Retinal pigment epithelial cell (primary cell): ENCODE results near the gene NNT.

Experiments used
- DNase-seq: peaks from one replicate; pipeline ENCODE4 v3.0.0-alpha.2; 2010; ENCODE audit warnings: low read depth
- H3K4me3 ChIP-seq: 2 replicates; pipeline ENCODE4 v1.5.1; 2011; ENCODE audit warnings: mild to moderate bottlenecking, low read length, control low read depth, moderate library complexity
- CTCF ChIP-seq: conservative IDR thresholded peaks from 2 replicates; pipeline ENCODE4 v1.5.1; 2011; ENCODE audit warnings: low read depth, low read length, control low read depth, inconsistent platforms

NNT gene

DNA sequence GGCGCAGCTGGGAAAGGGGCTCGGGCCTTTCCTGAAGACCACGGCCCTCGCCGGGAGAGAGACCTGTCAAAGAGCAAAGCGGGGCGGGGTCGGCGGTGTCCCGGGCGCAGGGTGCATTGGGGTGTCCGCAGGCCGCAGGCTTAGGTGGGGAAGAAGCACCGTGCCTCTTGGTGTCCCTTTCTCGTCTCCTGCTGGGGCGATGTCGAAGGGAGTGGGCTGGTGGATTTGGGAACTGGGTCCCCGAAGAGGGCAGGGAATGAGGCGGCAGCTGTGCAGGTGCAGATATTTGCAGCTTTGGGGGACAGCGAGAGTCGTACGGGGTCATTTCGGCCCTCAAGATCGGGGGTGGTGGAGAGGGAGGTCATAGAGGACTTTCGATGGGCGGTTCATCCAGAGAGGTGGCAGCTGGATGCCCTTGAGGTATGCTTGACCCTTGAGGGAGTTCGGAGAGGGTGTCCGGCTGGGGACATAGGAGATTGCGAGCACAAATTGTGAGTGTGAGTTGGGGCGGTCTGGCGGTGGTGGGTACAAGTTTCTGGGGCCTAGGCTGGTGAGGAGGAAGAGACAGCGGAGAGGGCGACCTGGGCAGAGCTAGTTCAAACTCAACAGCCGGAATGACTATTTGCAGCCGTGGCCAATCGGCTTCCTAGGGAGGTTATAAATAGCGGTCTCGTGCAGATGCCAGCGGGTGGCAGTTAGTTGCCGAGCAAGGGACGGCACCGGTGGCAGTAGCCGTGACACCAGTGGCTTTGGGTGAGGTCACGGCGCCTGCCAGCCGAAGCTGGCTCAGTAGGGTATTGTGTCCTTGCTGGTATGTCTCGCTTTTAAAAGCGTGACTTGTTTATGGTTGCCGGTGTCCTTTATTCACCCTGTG lies 601 bp downstream of the NNT start:
- peak overlapping the region; percentile 88 for H3K4me3 ChIP-seq

DNA sequence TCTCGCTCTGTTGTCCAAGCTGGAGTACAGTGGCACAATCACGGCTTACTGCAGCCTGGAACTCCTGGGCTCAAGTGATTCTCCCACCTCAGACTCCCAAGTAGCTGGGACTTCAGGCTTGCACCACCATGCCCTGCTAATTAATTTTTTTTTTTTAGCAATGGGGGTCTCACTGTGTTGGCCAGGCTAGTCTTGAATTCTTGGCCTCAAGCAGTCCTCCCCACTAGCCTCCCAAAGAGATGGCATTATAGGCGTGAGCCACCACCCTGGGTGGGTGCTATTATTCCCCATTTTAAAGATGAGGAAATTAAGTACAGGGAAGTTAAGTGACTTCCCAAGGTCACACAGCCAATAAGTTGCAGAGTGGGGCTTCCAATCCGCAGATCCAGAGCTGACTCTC lies 1.7 kb downstream of the NNT start:
- no peak for TF ChIP-seq CTCF
- H3K4me3 ChIP-seq: peak overlapping the region; percentile 88
- no peak for DNase-seq

More for the DNA sequence above, 601 bp downstream of the NNT start:
- DNase-seq: no peak
- TF ChIP-seq CTCF: no peak

GRCh38 chr5:43606351-43606750 lies 3.4 kb downstream of the NNT start:
- TF ChIP-seq CTCF: no peak
- no peak overlapping the region for H3K4me3 ChIP-seq
- DNase-seq: no peak

GRCh38 chr5:43608406-43608805 lies 5.4 kb downstream of the NNT start:
- H3K4me3 ChIP-seq: no peak overlapping the region
- no peak for DNase-seq
- no peak for TF ChIP-seq CTCF

DNA sequence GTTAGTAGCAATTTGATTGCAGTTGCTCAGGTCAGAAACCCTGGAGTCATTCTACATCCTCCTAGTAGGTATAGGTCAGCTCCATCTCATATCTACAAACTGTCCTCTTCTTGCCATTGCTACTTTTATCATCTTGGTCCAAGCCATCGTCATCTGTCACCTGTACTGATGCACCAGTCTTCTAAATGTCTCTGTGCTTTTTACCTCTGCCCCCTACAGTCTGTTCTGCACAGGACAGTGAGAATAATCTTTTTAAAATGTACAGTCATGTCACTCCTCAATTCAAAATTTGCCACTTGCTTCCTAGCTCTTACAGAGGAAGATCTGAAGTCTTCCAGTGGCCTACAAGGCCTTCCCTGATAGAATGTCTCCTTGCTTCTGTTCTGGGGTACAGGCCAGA lies 6.8 kb downstream of the NNT start:
- no peak for DNase-seq
- no peak overlapping the region for H3K4me3 ChIP-seq
- TF ChIP-seq CTCF: peak; percentile 45

GRCh38 chr5:43613370-43613769 lies 10.4 kb downstream of the NNT start:
- TF ChIP-seq CTCF: no peak
- no peak for DNase-seq
- no peak overlapping the region for H3K4me3 ChIP-seq
